K562 treated with DMSO at 1 percent for 12 hours (cell line): ENCODE results near the gene UNC5CL. TPM values are rescaled to one million over a fixed set of nuclear protein-coding genes. Genes with fewer than 3 reads are reported as not detected.

Experiments
- total RNA-seq: library from RNA; unstranded; fragments of 300-600 nt; gene quantifications from 2 replicates; pipeline ENCODE4 v1.2.3, GENCODE V29; 2022; ENCODE audit not compliant: insufficient read depth

UNC5CL gene, protein sequence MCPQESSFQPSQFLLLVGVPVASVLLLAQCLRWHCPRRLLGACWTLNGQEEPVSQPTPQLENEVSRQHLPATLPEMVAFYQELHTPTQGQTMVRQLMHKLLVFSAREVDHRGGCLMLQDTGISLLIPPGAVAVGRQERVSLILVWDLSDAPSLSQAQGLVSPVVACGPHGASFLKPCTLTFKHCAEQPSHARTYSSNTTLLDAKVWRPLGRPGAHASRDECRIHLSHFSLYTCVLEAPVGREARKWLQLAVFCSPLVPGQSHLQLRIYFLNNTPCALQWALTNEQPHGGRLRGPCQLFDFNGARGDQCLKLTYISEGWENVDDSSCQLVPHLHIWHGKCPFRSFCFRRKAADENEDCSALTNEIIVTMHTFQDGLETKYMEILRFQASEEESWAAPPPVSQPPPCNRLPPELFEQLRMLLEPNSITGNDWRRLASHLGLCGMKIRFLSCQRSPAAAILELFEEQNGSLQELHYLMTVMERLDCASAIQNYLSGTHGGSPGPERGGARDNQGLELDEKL
- 1.1 and 1.7 TPM in 2 replicates for total RNA-seq

DNA sequence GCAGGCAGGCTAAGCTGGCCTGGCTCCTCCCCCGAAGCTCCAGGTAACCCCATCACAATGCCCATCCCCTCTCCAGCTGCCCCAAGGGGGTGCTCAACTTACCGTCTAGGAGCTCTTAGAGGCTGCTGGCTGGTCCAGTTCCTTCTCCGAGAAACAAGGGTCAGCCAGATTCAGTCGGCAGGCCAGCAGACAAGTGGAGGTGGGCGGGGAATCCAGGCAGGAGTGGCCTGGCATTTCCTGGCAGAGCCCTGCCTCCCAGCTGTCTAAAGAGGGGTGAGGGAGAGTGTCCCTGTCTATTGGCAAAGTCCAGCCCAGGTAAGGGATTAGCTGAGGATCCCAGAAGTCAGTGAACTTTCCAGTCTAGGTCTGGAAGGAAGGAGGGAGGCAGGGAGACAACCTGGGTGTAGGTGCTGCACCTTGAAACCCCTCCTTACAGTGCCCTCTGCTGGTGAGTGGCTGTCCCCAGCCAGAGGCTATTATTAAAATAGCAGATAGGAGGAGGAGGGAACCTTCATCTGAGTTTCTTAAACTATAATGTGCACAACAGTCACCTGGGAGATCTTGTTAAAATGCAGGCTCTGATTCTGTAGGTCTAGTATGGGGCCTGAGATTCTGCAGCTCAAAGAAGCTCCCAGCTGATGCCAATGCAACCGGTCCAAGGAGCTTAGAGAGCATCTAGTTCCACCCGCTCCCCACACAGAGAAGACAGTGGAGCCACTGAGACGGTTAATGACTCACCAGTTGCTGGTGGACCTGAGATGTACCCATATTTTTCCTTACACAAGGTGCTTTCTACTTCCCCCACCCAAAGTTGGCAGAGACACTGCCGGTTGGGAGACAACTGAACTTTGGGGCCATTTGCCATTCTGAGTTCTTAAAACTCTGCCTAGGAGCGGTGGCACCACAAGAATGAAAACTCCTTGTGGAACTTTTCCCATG is at the start of gene UNC5CL:
UNC5CL (minus strand) TSS at position 162 of the 939 bp plus-strand sequence. CDS start 4,147 bp downstream, outside the sequence.

DNA sequence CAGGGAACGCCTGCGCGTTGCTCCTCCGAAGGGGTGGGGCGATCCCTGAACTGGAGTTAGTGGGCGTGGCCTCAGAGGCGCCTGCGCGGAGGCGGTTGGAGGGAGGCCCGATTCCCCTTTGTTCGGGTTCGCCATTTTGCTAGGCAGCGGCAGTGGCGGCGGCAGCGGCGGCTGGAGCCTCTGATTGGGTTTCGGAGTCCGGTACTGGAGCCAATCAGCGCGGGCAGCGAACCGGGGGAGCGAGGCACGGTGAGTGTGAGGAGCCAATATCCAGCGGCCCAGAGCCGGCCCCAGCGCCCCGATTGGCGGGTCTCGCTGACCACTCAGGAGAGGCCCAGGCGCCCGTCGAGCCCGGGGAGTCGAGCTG is 33.8 kb upstream of the UNC5CL start, which contains the start of gene NFYA:
NFYA (plus strand) TSS at position 139 of the 367 bp plus-strand sequence. CDS start 6,116 bp downstream, outside the sequence.

DNA sequence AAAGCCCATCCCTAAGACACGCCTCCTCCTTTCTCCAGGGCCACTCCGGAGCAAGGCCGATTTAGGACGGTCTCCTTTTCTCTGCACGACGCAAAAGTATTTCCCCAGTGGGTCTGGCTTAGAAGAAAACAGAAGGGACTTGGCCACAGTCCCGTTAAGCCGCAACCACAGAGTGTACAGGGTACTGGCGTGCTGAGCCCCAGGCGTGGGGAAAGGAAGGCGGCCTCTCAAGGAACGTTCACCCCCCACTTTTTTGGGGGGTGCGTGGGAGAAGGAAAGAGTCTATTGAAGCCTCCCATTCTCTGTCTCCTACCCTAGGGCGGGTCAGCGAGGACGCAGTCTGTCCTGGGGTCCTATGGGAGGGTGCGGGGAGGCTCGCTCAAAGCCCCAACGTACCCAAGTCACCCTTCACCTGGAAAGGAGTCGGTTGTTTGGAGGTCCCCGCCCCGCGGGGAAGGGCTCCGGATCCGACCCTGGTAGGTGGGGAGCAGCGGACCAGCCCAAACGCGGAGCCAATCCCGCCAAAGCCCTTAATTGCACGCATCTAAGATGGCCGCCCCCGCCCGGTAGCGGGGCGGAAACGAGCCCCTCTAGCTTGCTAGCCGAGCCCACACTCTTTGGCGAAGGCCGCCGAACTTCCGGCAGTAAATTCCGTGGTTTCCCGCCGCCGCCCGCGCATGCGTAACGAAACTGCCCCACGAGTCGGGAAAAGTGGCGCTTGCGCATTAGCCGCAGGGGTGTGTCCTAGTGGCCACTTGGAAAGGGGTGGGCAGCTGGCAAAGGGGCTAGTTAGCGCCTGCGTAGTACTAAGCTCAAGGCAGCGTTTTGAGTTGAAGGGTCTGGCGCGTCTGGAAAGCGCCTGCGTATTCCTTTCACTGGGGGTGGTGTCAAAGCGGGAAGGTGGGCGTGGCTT is 33.2 kb upstream of the UNC5CL start, which contains the start of gene OARD1:
OARD1 (minus strand) TSS at position 434 of the 913 bp plus-strand sequence. CDS start 722 bp downstream, outside the sequence.

DNA sequence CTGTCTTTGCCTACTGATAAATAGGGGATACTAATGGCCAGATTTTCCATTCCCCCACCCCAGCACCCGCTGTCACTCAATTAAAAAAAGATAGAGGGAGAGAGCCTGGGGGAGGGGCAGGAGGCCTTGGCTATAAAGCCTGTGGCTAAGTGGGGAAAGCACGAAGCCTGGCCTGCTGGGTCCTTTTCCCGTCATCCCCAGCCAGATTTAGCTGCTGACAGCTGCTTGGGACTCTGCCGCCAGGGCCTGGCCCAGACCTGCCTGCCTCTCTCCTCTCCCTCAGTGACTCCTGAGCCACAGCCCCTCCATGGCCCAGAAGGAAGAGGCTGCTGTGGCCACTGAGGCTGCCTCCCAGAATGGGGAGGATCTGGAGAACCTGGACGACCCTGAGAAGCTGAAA is 14.0 kb upstream of the UNC5CL start, which contains the start of gene APOBEC2:
APOBEC2 (plus strand) TSS at position 162 of the 400 bp plus-strand sequence; CDS start at position 308, 146 bp downstream.

DNA sequence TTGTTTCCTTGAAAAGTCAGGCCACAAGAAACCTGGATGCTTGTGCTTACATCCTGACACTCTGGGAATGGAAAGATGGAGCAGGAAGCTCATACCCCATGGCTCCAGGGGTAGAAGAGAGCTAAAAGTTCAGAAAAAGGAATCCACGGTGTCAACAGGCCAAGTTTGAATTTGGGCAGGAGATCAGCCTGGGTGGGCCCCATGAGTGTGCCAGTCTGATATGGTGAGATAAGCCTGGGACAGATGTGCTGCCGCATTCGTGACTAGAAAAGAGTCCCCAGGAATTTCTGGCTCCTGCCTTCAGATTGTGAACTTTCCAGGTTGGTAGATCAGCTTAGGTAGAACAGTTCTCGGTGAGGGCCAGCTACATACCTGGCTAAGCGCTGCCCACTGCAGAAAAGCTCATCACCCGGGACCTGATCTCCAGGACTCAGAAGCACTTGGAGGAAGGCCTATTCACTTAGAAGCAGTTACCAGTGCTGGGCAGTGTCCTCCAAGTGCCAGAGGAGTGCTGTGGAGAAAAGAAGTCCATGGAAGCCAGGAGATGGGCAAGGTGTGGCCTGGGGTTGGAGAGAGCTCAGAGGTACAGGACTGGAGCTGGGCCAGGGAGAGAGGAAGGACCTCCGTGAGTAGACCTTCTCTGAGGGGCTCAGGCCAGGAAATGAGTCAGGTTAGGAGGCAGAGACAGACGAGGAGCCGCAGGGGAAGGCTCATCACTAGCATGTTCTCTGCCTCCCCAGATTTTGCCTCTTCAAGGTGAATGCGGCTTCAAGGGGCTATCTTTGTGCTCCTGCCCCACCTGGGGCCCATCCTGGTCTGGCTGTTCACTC is 3.4 kb upstream of the UNC5CL start, which contains the start of gene TSPO2:
TSPO2 (plus strand) TSS at position 242 of the 830 bp plus-strand sequence; CDS start at position 761, 519 bp downstream.

Other genes with a start within 250 kb of the UNC5CL start
- not detected in 2 replicates for gene TSPO2, start 3.2 kb upstream of the UNC5CL start, total RNA-seq
- gene APOBEC2, start 14.0 kb upstream of the UNC5CL start, total RNA-seq: not detected in 2 replicates
- gene OARD1, start 33.1 kb upstream of the UNC5CL start, total RNA-seq: 24.2 and 38.0 TPM in 2 replicates
- 5.2 and 21.8 TPM in 2 replicates for gene NFYA, start 33.8 kb upstream of the UNC5CL start, total RNA-seq
- not detected in 2 replicates for gene TREML1, start 115.1 kb upstream of the UNC5CL start, total RNA-seq
- gene TREM2, start 123.9 kb upstream of the UNC5CL start, total RNA-seq: not detected in 2 replicates
- 0.63 and 1.7 TPM in 2 replicates for gene TREML2, start 161.9 kb upstream of the UNC5CL start, total RNA-seq
- not detected in 2 replicates for gene TREML4, start 189.1 kb upstream of the UNC5CL start, total RNA-seq
- not detected in 2 replicates for gene TREM1, start 247.5 kb upstream of the UNC5CL start, total RNA-seq